ENCODE results near the gene CNMD. TPM values are rescaled to one million over a fixed set of nuclear protein-coding genes. Genes with fewer than 3 reads are reported as not detected.
A peak's percentile ranks its signal among the peaks of the same experiment; 100 is the strongest.

The CNMD gene
- total RNA-seq: not detected
- long read RNA-seq: 0 reads

DNA sequence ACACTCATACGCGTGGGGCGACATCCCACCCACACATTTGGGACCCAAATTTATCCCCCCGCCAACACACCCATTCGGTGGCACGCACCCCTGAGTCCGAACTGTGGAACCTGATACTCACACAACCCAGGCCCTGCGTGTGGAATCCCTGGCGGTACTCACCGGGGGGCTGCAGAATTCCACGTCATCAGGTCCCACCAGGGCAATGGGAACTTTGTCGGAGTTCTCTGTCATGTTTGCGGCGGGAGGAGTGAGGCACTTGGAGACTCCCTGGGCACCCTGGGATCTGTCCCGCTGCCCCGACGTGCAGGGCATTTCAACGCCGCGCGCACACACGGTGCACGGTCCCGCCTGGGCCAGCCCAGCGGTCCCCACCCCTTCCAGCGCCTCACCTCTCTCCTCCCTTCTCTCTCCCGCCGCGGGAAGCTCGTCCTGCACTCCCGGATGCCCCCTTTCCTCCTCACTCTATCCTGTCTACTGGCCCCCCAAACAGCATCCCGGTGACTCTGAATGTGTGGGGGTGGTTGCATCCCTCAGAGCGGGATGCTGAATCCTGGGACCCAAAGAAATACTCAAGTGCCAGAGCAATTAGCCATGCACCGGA lies at the start of gene CNMD:
CNMD (minus strand) TSS at position 353 of the 604 bp plus-strand sequence; CDS start at position 234, 119 bp downstream.
- DNase-seq (ENCODE audit: missing footprints) (no peak), ATAC-seq (no peak)
- intact Hi-C loops (cut with DNase I): no loop called here

- ATAC-seq (no peak), DNase-seq (ENCODE audit: missing footprints) (no peak)
- intact Hi-C loops (cut with DNase I): no loop called here
Measured at GRCh38 chr13:52788011-52788410, 48.4 kb upstream of the CNMD start.

GRCh38 chr13:52787235-52787634 lies 47.6 kb upstream of the CNMD start:
- no peak for ATAC-seq
- intact Hi-C loops (cut with DNase I): no loop called here
- no peak for DNase-seq (ENCODE audit: missing footprints)

- ATAC-seq: no peak
- intact Hi-C loops (cut with DNase I): no loop called here
- no peak for DNase-seq (ENCODE audit: missing footprints)
Measured at GRCh38 chr13:52786766-52787165, 47.1 kb upstream of the CNMD start.

- DNase-seq (ENCODE audit: missing footprints) (no peak), ATAC-seq (no peak)
- intact Hi-C loops (cut with DNase I): no loop called here
Measured at GRCh38 chr13:52785739-52786138, 46.1 kb upstream of the CNMD start.

GRCh38 chr13:52784591-52785340 lies 45.1 kb upstream of the CNMD start:
- ATAC-seq (no peak), DNase-seq (ENCODE audit: missing footprints) (no peak)

GRCh38 chr13:52783943-52784342 lies 44.3 kb upstream of the CNMD start:
- intact Hi-C loops (cut with DNase I): no loop called here
- DNase-seq (ENCODE audit: missing footprints) (no peak), ATAC-seq (no peak)

More at GRCh38 chr13:52784591-52785340, 45.1 kb upstream of the CNMD start:
- intact Hi-C loops (cut with DNase I): no loop called here

DNA sequence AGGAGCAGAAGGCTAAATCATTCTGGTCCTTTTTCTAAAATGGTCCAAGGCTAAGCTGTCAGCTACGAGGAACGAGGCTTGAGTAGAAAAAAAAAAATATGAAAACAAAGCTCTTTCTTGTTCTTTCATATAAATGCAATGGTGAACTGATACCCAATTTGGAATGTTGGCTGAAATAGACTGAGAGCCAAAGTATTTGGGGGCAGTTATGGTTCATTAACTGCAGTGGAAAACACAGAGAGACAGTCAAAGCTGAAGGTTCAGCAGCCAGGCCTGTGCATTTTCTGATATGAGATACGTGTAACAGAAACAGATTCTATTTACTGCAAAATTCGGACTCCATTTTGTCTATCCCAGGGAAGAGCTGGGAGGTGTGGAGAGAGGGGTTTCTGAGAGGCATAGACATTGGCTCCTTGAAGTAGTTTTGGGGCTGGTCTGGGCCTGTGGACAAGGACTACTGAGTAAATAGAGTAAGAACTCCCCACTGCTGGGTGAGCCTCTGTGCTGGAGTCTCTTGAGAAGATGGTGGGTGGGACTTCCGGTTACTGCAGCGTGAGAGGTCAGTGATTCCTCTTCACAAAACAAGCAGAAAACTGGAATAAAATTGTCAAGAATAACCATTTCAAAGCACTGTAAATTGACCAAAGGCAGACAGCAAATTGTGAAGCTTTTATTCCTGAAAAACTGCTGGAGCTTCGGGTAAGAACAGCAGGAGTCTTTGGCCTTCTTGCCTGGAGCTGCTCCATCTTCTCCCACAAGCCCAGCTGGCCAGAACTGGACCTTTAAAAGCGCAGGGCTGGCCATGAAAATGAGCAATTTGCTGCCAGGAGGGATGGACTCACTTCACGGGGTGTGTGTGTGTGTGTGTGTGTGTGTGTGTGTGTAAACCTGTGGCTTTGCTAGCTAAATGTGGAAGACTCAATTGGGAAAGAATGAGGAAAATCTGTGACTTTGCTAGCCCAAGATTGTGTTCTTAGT lies 43.1 kb upstream of the CNMD start:
- DNase-seq (ENCODE audit: missing footprints) (no peak), ATAC-seq (peak; percentile 62)
- intact Hi-C loops (cut with DNase I): no loop called here

DNA sequence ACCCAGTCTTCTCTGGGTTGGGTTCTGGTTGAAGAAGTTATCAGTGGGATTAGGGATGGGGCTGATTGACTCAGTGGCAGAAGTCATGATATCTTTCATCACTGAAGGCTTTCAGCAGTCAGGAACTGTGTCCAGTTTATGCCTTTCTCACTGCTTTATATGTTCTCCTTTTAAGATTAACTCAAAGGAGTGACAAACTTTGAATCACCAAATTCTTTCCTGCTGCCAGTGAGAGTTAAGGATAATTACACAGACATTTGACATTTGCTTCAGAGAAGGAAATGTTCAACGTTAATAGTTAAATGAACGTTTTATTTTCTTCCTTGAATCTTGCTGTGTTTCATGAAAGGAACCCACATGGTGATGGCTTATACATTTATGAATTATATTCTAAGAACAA lies 41.0 kb upstream of the CNMD start:
- intact Hi-C loops (cut with DNase I): no loop called here
- ATAC-seq: no peak
- no peak for DNase-seq (ENCODE audit: missing footprints)

DNA sequence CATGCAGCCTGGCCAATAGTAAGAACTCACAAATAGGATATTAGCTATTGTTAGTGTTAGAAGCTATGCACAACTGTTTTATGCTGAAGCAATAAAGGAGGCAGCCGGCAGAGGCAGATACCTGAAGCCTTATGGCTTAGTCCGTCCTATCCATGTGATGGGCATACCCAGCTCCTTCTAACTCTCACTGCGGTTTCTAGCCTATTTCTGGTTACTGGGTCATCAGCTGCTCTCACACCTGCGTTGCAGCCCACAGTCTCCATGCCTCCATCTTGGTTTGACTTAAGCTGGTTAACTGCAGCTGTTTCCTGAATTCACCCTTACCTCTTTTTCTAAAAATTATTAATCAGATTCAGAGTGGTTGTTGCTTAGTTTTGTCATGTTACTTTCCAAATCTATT lies 40.5 kb upstream of the CNMD start:
- intact Hi-C loops (cut with DNase I): no loop called here
- ATAC-seq: no peak

GRCh38 chr13:52779103-52779502 lies 39.5 kb upstream of the CNMD start:
- DNase-seq (ENCODE audit: missing footprints) (no peak), ATAC-seq (no peak)
- intact Hi-C loops (cut with DNase I): no loop called here

More for the DNA sequence above, 40.5 kb upstream of the CNMD start:
- DNase-seq (ENCODE audit: missing footprints): no peak

DNA sequence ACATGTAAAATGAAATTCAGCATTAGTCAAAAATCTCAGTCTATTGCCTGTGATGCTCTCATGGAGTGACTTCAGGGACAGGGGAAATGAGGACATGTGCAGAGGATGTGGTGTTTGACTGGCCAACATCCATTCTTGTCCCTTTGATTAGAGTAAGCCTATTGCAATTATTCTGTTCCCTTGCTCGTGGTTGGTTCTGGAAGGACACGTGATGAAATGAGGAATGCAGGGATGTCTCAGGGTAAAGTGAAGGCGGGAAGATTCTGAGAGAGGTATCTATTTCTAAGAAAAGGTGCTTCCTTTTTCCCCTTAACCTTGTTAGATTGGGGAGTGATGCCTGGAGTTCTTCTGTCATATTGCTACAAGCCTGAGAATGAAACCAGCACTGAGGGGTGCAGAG lies 37.1 kb upstream of the CNMD start:
- DNase-seq (ENCODE audit: missing footprints) (no peak), ATAC-seq (no peak)
- intact Hi-C loops (cut with DNase I): no loop called here

- intact Hi-C loops (cut with DNase I): no loop called here
- no peak for ATAC-seq
- no peak for DNase-seq (ENCODE audit: missing footprints)
Measured at GRCh38 chr13:52775511-52775910, 35.9 kb upstream of the CNMD start.

DNA sequence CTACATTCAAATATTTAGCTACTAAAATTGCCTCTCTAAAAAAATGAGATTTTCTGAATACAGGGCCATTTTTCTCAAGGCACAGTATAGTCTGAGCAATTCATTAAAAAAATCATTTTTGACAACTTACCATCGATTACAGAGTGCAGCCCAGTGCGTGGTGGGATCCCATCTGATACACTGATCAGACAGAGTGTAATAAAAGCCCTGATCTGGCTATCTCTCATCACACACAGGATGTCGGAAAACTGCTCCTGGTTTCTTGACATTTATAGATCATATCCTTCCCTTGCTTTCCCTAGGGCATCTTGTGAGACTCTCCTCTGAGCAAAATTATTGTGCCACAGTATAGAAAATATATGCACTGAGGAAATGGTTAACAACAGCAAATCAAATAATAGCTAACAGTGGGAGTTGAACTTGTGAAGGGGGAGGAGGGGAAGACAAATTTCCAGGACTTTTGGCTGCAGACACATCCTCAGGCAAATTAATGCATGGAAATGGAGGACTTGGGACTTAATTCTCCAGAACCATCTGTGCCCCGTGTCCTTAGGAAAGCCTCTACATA lies 28.4 kb upstream of the CNMD start:
- intact Hi-C loops (cut with DNase I): no loop called here
- DNase-seq (ENCODE audit: missing footprints) (no peak), ATAC-seq (no peak)

DNA sequence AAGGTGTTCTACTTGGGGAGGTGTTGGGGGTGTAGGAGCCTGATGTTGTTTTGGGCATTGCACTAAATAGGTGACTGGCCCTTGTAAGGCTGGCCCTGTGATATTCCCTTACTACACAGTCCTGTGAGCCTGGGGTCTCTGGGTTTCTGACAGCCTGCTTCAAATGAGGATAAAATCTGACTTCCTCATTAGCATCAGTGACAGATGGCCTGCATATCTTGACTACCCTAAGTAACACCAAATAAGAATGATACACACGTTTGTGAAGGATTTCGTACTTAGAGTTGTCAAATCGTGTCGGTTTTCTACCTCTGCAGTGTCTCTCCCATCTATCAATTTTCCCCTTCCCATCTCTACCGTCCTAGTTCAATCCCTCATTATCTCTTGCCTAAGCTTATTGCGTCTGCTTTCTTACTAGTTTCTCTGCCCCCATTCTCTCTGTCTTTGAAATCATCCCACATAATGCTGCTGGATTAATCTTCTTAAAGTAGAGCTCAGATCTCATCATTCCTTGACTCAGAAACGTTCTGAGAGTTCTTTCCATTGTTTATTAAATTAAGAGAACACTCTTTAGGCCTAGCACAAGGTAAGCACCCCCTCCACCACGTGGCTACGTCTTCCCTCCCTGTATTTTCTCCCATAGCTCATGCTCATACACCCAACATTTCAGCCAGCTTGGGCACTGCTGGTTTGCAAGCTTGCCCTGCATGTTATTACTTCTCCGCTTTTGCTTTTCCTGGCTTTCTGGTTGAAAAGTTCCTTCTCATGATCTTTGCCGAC lies 26.2 kb upstream of the CNMD start:
- DNase-seq (ENCODE audit: missing footprints) (no peak), ATAC-seq (no peak)
- intact Hi-C loops (cut with DNase I): no loop called here

- ATAC-seq: no peak
- DNase-seq (ENCODE audit: missing footprints): no peak
- intact Hi-C loops (cut with DNase I): no loop called here
Measured at GRCh38 chr13:52760077-52760476, 20.5 kb upstream of the CNMD start.

- intact Hi-C loops (cut with DNase I): no loop called here
- no peak for DNase-seq (ENCODE audit: missing footprints)
- no peak for ATAC-seq
Measured at GRCh38 chr13:52758114-52758513, 18.5 kb upstream of the CNMD start.

- intact Hi-C loops (cut with DNase I): no loop called here
- no peak for DNase-seq (ENCODE audit: missing footprints)
- ATAC-seq: no peak
Measured at GRCh38 chr13:52751196-52751595, 11.6 kb upstream of the CNMD start.
